SK-N-MC (cell line): ENCODE measurements around the gene KRTAP5-7.

Source experiments
- EZH2 ChIP-seq: fragments of 200-600 bp; sonication (generic); IDR thresholded peaks from one replicate; pipeline ENCODE4 v1.6.1; 2017; ENCODE audit warnings: antibody characterized with exemption
- FOXP2 ChIP-seq: optimal IDR thresholded peaks from 2 replicates; pipeline ENCODE3; 2011; ENCODE audit warnings: mild to moderate bottlenecking, moderate library complexity; ENCODE audit not compliant: insufficient read depth; ENCODE audit errors: extremely low read length, control extremely low read depth
- POLR2AphosphoS5 ChIP-seq: IDR thresholded peaks from 2 replicates; pipeline ENCODE4 v1.6.1; 2012; ENCODE audit warnings: mild to moderate bottlenecking, low read depth, low read length, borderline replicate concordance

DNA sequence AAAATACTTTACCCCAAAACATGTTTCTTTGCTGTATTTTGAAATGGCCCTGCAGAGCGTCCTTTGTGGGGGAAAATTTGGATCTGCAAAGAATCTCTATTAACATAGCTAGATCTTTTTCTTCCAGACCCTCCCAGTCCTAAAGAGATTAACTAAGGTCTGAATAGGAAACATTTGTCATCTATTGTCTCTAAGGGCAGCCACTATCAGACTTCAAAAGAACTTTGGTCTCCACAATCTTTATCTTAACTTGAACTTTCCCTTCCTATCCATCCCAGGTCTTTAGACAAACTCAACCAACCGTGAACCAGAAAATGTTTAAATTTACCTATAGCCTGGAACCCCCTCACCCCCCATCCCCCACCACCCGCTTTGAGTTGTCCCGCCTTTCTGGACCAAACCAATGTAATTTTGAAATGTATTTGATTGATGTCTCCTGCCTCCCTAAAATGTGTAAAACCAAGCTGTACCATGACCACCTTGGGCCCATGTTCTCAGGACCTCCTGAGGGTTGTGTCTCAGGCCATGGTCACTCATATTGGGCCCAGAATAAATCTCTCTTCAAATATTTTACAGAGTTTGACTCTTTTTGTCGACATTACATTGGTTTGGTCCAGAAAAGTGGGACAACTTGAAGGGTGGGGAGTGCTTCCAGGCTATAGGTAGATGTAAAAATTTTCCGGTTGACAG is 17.6 kb downstream of the KRTAP5-7 start:
- TF ChIP-seq EZH2 (no peak), FOXP2 (no peak), POLR2AphosphoS5 (no peak)
